ENCODE measurements around the gene DISP3. TPM values are rescaled to one million over a fixed set of nuclear protein-coding genes. Genes with fewer than 3 reads are reported as not detected.

Gene DISP3
- total and polyA plus RNA-seq, 9 donors = 0.08 to 0.36 (median 0.23) TPM; not detected in 5

DNA sequence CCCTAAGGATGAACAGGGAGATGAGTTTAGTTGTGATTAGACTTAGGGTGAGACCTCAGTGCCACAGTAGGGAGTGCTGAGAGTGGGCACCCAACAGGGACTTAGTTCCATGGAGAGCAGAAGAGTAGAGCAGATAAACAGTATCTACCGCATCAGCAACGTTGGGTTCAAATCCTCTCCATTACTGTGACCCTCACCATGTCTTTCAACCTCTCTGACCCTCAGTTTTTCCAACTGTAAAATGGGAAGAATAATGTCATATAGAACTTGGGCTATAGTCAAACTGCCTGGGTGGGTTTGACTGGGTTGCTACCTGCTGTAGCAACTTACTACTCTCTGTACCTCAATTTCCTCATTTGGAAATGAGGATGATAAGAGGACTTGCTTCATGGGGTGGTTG is 6.7 kb upstream of the DISP3 start:
- Histone ChIP-seq H3K4me3 (no peak overlapping the region), H3K36me3 (no peaks in the 10 kb centered on the region), H3K27ac (no peak overlapping the region), H3K27me3 (no peaks in the 10 kb centered on the region), H3K9me3 (no peaks in the 10 kb centered on the region), H3K4me1 (ENCODE audit: insufficient read depth) (no peaks in the 10 kb centered on the region)
- TF ChIP-seq EP300 (IDR thresholded peaks at IDR 0.05) (no peak), POLR2A (IDR thresholded peaks at IDR 0.05) (no peak)
- TF ChIP-seq, protein P1, sequence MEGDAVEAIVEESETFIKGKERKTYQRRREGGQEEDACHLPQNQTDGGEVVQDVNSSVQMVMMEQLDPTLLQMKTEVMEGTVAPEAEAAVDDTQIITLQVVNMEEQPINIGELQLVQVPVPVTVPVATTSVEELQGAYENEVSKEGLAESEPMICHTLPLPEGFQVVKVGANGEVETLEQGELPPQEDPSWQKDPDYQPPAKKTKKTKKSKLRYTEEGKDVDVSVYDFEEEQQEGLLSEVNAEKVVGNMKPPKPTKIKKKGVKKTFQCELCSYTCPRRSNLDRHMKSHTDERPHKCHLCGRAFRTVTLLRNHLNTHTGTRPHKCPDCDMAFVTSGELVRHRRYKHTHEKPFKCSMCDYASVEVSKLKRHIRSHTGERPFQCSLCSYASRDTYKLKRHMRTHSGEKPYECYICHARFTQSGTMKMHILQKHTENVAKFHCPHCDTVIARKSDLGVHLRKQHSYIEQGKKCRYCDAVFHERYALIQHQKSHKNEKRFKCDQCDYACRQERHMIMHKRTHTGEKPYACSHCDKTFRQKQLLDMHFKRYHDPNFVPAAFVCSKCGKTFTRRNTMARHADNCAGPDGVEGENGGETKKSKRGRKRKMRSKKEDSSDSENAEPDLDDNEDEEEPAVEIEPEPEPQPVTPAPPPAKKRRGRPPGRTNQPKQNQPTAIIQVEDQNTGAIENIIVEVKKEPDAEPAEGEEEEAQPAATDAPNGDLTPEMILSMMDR (IDR thresholded peaks at IDR 0.05) = no peak
- intact Hi-C loops (cut with DNase I) = no loop called here
- 80 to 92% (median 81%) methylated on average over 2 of the region's 2 CpGs for WGBS, 3 donors
- no peak for DNase-seq

DNA sequence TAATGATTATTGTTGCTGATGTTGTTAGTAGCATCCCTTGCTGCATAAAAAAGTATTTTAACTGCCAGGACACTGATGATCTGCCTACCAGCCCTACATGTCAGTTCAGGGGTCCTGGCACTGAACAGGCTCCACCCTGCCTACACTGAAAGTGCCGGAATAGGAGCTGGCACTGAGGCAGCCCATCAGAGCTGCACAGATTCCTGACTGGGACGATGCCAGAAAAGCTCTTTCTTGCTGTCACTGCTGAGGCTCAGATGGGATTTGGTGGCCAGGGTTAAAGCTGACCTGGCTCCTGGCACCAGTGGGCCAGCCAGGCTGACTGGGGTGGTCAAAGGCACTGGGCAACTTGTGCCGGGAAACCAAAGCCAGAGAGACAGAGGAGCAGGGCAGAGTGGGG is 6.2 kb upstream of the DISP3 start:
- DNase-seq = no peak
- no peaks in the 10 kb centered on the region for H3K27me3 ChIP-seq
- WGBS, 3 donors = 44 to 72% (median 64%) methylated on average over 3 of the region's 3 CpGs
- no peak overlapping the region for H3K27ac ChIP-seq
- TF ChIP-seq, protein P1 (IDR thresholded peaks at IDR 0.05) = no peak
- TF ChIP-seq POLR2A (IDR thresholded peaks at IDR 0.05) = no peak
- TF ChIP-seq EP300 (IDR thresholded peaks at IDR 0.05) = no peak
- H3K36me3 ChIP-seq = no peaks in the 10 kb centered on the region
- no peak overlapping the region for H3K4me3 ChIP-seq
- no peaks in the 10 kb centered on the region for H3K9me3 ChIP-seq
- H3K4me1 ChIP-seq (ENCODE audit: insufficient read depth) = no peaks in the 10 kb centered on the region
- intact Hi-C loops (cut with DNase I) = no loop called here

DNA sequence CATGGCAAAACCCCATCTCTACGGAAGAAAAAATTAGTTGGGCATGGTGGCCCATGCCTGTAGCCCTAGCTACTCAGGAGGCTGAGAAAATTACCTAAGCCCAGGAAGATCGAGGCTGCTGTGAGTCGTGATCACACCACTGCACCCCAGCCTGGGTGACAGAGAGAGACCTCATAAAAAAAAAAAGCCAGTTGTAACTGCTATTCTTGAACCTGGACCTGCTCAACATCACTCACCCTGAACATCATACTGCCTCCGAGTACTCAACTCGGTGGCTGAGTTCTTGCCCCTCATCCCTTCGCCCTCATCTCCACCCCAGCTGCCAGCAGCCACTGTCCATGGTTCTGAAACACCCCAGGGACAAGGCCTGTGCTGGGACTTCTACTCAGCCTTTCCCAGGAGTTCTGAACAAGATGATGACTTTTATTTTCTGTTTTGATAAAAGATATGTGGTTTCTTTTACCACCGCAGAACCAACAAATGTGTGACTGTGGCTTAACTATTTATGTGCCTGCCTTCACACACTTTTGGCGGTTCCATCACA is 5.4 kb upstream of the DISP3 start:
- Histone ChIP-seq H3K4me3 (no peak overlapping the region), H3K27me3 (no peaks in the 10 kb centered on the region), H3K9me3 (no peaks in the 10 kb centered on the region), H3K27ac (no peak overlapping the region), H3K4me1 (ENCODE audit: insufficient read depth) (no peaks in the 10 kb centered on the region), H3K36me3 (no peaks in the 10 kb centered on the region)
- no peak for DNase-seq
- intact Hi-C loops (cut with DNase I) = no loop called here
- TF ChIP-seq, protein P1 (IDR thresholded peaks at IDR 0.05) = no peak
- TF ChIP-seq POLR2A (IDR thresholded peaks at IDR 0.05) (no peak), EP300 (IDR thresholded peaks at IDR 0.05) (no peak)
- 39 to 42% (median 40%) methylated on average over 8 of the region's 8 CpGs for WGBS, 3 donors

DNA sequence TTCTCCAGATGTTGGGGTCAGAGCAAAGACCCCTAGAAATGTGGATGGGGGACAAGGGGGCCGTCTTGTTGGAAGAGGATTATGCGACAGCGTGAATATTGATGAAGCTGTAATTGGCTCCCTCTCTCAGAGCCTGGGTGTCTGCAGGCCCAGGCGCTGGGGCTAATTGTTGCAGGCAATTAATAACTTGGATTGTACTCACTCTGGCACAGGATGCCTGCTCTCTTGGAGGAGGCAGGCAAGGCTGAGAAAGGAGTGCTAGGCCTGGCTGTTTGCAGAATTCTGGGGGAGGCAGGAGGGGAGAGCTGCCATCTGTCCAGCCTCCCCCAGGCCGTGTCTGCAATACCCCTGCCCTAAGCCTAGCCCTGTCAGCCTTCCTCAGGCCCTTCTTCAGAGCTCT is 4.1 kb upstream of the DISP3 start:
- Histone ChIP-seq H3K4me1 (ENCODE audit: insufficient read depth) (no peaks in the 10 kb centered on the region), H3K27me3 (no peaks in the 10 kb centered on the region), H3K36me3 (no peaks in the 10 kb centered on the region), H3K27ac (no peak overlapping the region), H3K9me3 (no peaks in the 10 kb centered on the region), H3K4me3 (no peak overlapping the region)
- TF ChIP-seq POLR2A (IDR thresholded peaks at IDR 0.05) (no peak), EP300 (IDR thresholded peaks at IDR 0.05) (no peak)
- TF ChIP-seq, protein P1 (IDR thresholded peaks at IDR 0.05) = no peak
- intact Hi-C loops (cut with DNase I) = no loop called here
- WGBS, 3 donors = 46 to 62% (median 57%) methylated on average over 5 of the region's 5 CpGs
- no peak for DNase-seq

All from ovary (tissue), 9 donors.